Gastroesophageal sphincter (tissue), 3 donors: Measurements from ENCODE around the gene IL1RAPL1.

Experiments used
- CTCF ChIP-seq, 4 experiments: fragments of 200-600 bp in 2 of 4; fragments of 450-650 bp in 2 of 4; sonication (generic) in 1 of 4; IDR thresholded peaks; one replicate each; pipeline ENCODE4 v1.5.1; 2017 to 2019; ENCODE audit warnings: antibody characterized with exemption in 4 of 4, mild to moderate bottlenecking in 2 of 4, moderate library complexity in 2 of 4
- POLR2A ChIP-seq, 2 donors: fragments of 450-650 bp; IDR thresholded peaks; one replicate each; pipeline ENCODE4 v1.6.1; 2017; ENCODE audit warnings: antibody characterized with exemption in 2 of 2, mild to moderate bottlenecking in 2 of 2, moderate library complexity in 1 of 2
- POLR2AphosphoS5 ChIP-seq: sonication (generic); formaldehyde crosslinking; IDR thresholded peaks from one replicate; pipeline ENCODE4 v1.6.1; 2017; ENCODE audit warnings: antibody characterized with exemption

- TF ChIP-seq CTCF (IDR thresholded peaks at IDR 0.05) (no peak), POLR2A (IDR thresholded peaks at IDR 0.05) (no peak), POLR2AphosphoS5 (no peak)
Observed at GRCh38 chrX:28884823-28885222, 297.6 kb downstream of the IL1RAPL1 start.
